Neuronal stem cell (in vitro differentiated cells): ENCODE measurements around the gene RNF146.

ENCODE experiments used
- DNase-seq: peaks from one replicate; pipeline ENCODE4 v3.0.0-alpha.2; 2013; ENCODE audit warnings: low spot score
- H2AFZ ChIP-seq: one replicate; pipeline ENCODE4 v1.6.1; 2013; ENCODE audit warnings: mild to moderate bottlenecking, low read length, inconsistent platforms
- H2AK5ac ChIP-seq: 2 replicates; pipeline ENCODE4 v1.6.1; 2013; ENCODE audit warnings: low read depth, mild to moderate bottlenecking, inconsistent platforms, low read length, moderate library complexity, mixed read lengths
- H2BK120ac ChIP-seq: 2 replicates; pipeline ENCODE4 v1.6.1; 2013; ENCODE audit warnings: low read depth, mild to moderate bottlenecking, inconsistent platforms, low read length, moderate library complexity, mixed read lengths
- H2BK12ac ChIP-seq: one replicate; pipeline ENCODE4 v1.6.1; 2013; ENCODE audit warnings: low read length, inconsistent platforms
- H2BK15ac ChIP-seq: 2 replicates; pipeline ENCODE4 v1.6.1; 2013; ENCODE audit warnings: mild to moderate bottlenecking, low read length, inconsistent platforms, mixed read lengths
- H2BK5ac ChIP-seq: one replicate; pipeline ENCODE4 v1.6.1; 2013; ENCODE audit warnings: inconsistent platforms, mild to moderate bottlenecking, low read length, moderate library complexity
- H3K14ac ChIP-seq: one replicate; pipeline ENCODE4 v1.6.1; 2013; ENCODE audit warnings: low read length, inconsistent platforms
- H3K18ac ChIP-seq: 2 replicates; pipeline ENCODE4 v1.6.1; 2013; ENCODE audit warnings: low read length, inconsistent platforms
- H3K23ac ChIP-seq: 2 replicates; pipeline ENCODE4 v1.6.1; 2013; ENCODE audit warnings: low read depth, mild to moderate bottlenecking, mixed read lengths, low read length, inconsistent platforms; ENCODE audit not compliant: poor library complexity
- H3K27ac ChIP-seq: replicated peaks from 3 replicates; pipeline ENCODE4 v1.5.1; 2013; ENCODE audit warnings: low read length, inconsistent platforms
- H3K27me3 ChIP-seq, 3 experiments: 2 replicates each; pipeline ENCODE4 v1.6.1; 2013; ENCODE audit warnings: low read length in 3 of 3, mild to moderate bottlenecking in 2 of 3, inconsistent platforms in 1 of 3, low read depth in 1 of 3, mixed read lengths in 1 of 3, moderate library complexity in 1 of 3; ENCODE audit not compliant: control insufficient read depth in 3 of 3, insufficient read depth in 3 of 3
- H3K36me3 ChIP-seq, 2 donors: replicated peaks in 1 of 2; 2 replicates each; pipeline ENCODE4 v1.6.1; 2013; ENCODE audit warnings: low read length in 2 of 2; ENCODE audit not compliant: control insufficient read depth in 2 of 2, insufficient read depth in 2 of 2
- H3K4ac ChIP-seq: 2 replicates; pipeline ENCODE4 v1.6.1; 2013; ENCODE audit warnings: inconsistent platforms, mild to moderate bottlenecking, low read length, moderate library complexity
- H3K4me1 ChIP-seq, 2 donors: 1 replicate in 1 of 2; 2 replicates in 1 of 2; pipeline ENCODE4 v1.6.1; 2013; ENCODE audit warnings: low read length in 2 of 2, low read depth in 1 of 2; ENCODE audit not compliant: control insufficient read depth in 2 of 2, insufficient read depth in 1 of 2
- H3K4me2 ChIP-seq: one replicate; pipeline ENCODE4 v1.6.1; 2013; ENCODE audit warnings: mild to moderate bottlenecking, low read length, inconsistent platforms; ENCODE audit not compliant: insufficient read depth, poor library complexity, severe bottlenecking
- H3K4me3 ChIP-seq, 2 donors: 2 replicates each; pipeline ENCODE4 v1.5.1; 2013; ENCODE audit warnings: low read length in 2 of 2, mild to moderate bottlenecking in 2 of 2, inconsistent platforms in 1 of 2, moderate library complexity in 1 of 2
- H3K79me1 ChIP-seq: one replicate; pipeline ENCODE4 v1.6.1; 2013; ENCODE audit warnings: low read depth, mild to moderate bottlenecking, inconsistent platforms, low read length, moderate library complexity
- H3K9ac ChIP-seq: one replicate; pipeline ENCODE4 v1.6.1; 2013; ENCODE audit warnings: mild to moderate bottlenecking, low read depth, low read length, inconsistent platforms; ENCODE audit not compliant: poor library complexity
- H3K9me3 ChIP-seq, 2 donors: replicated peaks in 1 of 2; 2 replicates each; pipeline versions ENCODE3 to v1.6.1; 2013; ENCODE audit warnings: low read length in 2 of 2, mild to moderate bottlenecking in 2 of 2, inconsistent platforms in 1 of 2, low read depth in 1 of 2, mixed read lengths in 1 of 2, moderate library complexity in 1 of 2; ENCODE audit not compliant: control insufficient read depth in 2 of 2, insufficient read depth in 1 of 2
- H4K8ac ChIP-seq: one replicate; pipeline ENCODE4 v1.6.1; 2013; ENCODE audit warnings: low read depth, mild to moderate bottlenecking, inconsistent platforms, low read length, moderate library complexity
- H4K91ac ChIP-seq: one replicate; pipeline ENCODE4 v1.6.1; 2013; ENCODE audit warnings: low read length, low read depth, mild to moderate bottlenecking, inconsistent platforms; ENCODE audit not compliant: poor library complexity
- WGBS, 2 donors: extraction: QIAGEN DNeasy Blood & Tissue Kit; methylation state at CpG; one replicate each; pipeline ENCODE4 v1.1.7; 2013; ENCODE audit warnings: missing lambda C conversion rate in 2 of 2, mixed read lengths in 1 of 2; ENCODE audit not compliant: insufficient read length in 2 of 2, insufficient replicate concordance in 1 of 2; ENCODE audit errors: extremely low coverage in 2 of 2; 5-methylcytosine and 5-hydroxymethylcytosine counted together

The RNF146 gene

DNA sequence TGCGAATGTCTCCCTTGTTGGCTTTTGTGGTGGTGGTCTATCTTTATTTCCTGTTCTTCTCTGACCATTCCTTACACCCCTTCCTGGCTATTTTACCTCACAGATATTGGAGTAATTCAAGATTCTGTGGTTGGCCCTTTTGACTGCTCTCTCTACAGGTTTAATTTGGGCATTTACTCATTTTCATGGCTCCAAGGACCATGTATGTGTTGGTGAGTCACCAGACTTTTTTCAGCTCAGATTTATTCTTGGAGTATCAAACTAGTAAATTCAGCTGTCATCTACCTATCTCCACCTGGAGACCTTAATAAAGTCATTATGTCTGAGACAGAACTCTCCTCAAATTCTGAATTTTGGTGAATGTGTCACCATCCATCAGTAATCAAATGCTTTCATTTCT, 15.5 kb downstream of the RNF146 start:
- no peak overlapping the region for H3K14ac ChIP-seq
- no peaks in the 10 kb centered on the region for H3K4me1 ChIP-seq
- no peaks in the 10 kb centered on the region for H3K27me3 ChIP-seq
- no peak overlapping the region for H3K4me3 ChIP-seq
- H2AK5ac ChIP-seq = no peak overlapping the region
- H3K18ac ChIP-seq = no peak overlapping the region
- H3K36me3 ChIP-seq = peaks cover 11 to 81% of the 10 kb centered on the region in 2 donors
- no peak overlapping the region for H3K23ac ChIP-seq
- no peak overlapping the region for H4K91ac ChIP-seq
- no peak overlapping the region for H2BK120ac ChIP-seq
- no peak overlapping the region for H3K4ac ChIP-seq
- H2BK15ac ChIP-seq = no peak overlapping the region
- no peak for DNase-seq
- no peak overlapping the region for H2BK5ac ChIP-seq
- no peak overlapping the region for H4K8ac ChIP-seq
- H3K79me1 ChIP-seq = no peaks in the 10 kb centered on the region
- no peak overlapping the region for H3K4me2 ChIP-seq
- no peaks in the 10 kb centered on the region for H3K9me3 ChIP-seq
- no peak overlapping the region for H2BK12ac ChIP-seq
- H3K27ac ChIP-seq = no peak overlapping the region
- WGBS, 2 donors = no CpG with 5 or more reads among the region's 1 CpG
- H2AFZ ChIP-seq = no peak overlapping the region
- no peak overlapping the region for H3K9ac ChIP-seq

DNA sequence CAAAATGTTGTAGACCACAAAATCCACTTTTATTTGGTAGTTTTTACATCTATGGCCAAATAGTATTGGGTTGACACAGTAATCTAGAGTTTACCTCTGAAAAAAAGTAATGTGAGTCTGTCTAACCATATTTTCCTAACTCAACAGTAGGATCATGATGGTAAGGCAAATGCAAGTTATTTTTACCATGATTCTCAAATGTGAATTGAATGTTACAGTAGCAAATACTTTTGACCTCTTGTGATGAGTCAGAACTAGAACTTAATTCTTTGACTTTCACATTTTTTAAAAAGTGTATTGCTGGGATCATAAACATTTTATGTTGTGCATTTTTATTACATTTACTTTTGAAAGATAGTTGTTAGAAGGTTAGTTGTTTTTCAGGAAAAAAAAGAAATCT, 22.0 kb downstream of the RNF146 start:
- H3K23ac ChIP-seq = no peak overlapping the region
- H3K4me3 ChIP-seq = no peak overlapping the region
- H3K18ac ChIP-seq = no peak overlapping the region
- H3K4ac ChIP-seq = no peak overlapping the region
- no peak overlapping the region for H3K4me2 ChIP-seq
- H3K27ac ChIP-seq = no peak overlapping the region
- H3K79me1 ChIP-seq = no peaks in the 10 kb centered on the region
- H3K4me1 ChIP-seq = no peaks in the 10 kb centered on the region
- H3K36me3 ChIP-seq = peaks cover 11 to 100% of the 10 kb centered on the region in 2 donors
- H2AFZ ChIP-seq = no peak overlapping the region
- no peak overlapping the region for H4K91ac ChIP-seq
- no peak overlapping the region for H2BK5ac ChIP-seq
- no peak overlapping the region for H3K14ac ChIP-seq
- DNase-seq = no peak
- H2BK12ac ChIP-seq = no peak overlapping the region
- H2AK5ac ChIP-seq = no peak overlapping the region
- H2BK120ac ChIP-seq = no peak overlapping the region
- no peak overlapping the region for H2BK15ac ChIP-seq
- no peaks in the 10 kb centered on the region for H3K27me3 ChIP-seq
- no peak overlapping the region for H3K9ac ChIP-seq
- H4K8ac ChIP-seq = no peak overlapping the region
- no peaks in the 10 kb centered on the region for H3K9me3 ChIP-seq

DNA sequence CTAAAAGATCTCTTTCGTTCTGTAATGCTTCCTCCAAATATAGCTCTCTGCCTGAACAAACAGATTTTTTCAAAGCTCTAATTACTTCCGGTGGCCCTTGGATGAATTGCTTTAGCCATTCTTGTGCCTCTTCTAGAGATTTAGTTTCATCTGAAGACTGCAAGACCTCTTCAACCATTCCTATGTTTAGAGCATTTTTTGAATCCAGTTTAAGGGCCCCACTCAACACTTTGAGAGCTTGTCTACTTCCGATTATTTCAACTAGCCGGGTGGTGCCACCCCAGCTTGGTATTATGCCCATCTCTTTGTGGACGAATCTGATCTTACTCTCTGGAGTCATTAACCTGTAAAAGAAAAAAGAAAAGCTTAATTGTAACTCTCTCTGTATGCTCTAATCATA, 23.3 kb downstream of the RNF146 start:
- Histone ChIP-seq H3K36me3 (peaks cover 11 to 99% of the 10 kb centered on the region in 2 donors), H4K8ac (no peak overlapping the region), H2BK12ac (no peak overlapping the region), H2AFZ (no peak overlapping the region), H2BK120ac (no peak overlapping the region), H2AK5ac (no peak overlapping the region), H3K23ac (no peak overlapping the region), H3K27me3 (no peaks in the 10 kb centered on the region), H4K91ac (no peak overlapping the region), H3K9me3 (no peaks in the 10 kb centered on the region), H3K27ac (no peak overlapping the region), H3K4me3 (no peak overlapping the region), H3K4me2 (no peak overlapping the region), H2BK15ac (no peak overlapping the region), H3K18ac (no peak overlapping the region), H3K14ac (no peak overlapping the region), H3K9ac (no peak overlapping the region), H3K4ac (no peak overlapping the region), H2BK5ac (no peak overlapping the region), H3K4me1 (no peaks in the 10 kb centered on the region), H3K79me1 (no peaks in the 10 kb centered on the region)
- no peak for DNase-seq
- no CpG with 5 or more reads among the region's 5 CpGs for WGBS, 2 donors

DNA sequence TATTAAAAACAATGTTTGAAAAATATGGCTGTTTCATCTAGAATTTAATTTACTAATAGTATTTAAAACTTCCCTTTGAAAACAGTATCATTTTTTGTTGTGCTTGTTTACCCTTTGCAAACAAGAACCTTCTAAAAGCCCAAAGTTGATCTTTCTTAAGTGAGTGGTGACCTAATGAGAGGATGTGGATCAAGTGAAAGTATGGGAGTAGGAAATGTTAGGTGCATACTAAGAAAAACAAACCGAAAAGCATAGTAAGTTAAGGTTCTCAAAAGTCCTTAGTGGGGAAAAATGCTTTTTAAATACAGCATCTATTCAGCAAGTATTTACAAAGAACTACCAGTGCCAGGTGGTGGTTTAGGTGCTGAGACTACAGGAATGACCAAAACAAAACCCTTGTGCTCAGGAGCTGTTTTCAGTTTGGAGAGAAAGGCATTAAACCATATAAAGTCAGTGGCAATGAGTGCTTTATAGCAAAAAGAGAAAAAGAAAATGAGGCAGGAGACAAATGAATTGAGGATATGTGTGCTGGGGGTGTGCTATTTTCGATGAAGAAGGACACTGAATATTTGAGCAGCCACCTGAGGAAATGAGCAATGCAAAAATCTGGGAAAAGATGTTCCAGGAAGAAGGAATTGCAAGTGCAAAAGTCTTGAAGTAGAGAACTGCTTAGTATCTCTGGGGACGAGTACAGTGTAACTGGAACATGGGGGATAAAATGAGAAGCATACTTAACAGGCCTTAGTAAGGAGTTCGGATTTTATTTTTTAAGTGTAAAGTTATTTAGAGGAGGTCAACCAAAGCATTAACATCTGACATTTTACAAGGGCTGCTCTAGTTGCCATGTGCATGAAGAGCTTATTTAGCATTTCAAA, 24.0 kb downstream of the RNF146 start:
- no CpG with 5 or more reads among the region's 4 CpGs for WGBS, 2 donors

More for the DNA sequence above, 24.0 kb downstream of the RNF146 start:
- no peak overlapping the region for H4K8ac ChIP-seq
- H3K4ac ChIP-seq = no peak overlapping the region
- H3K18ac ChIP-seq = no peak overlapping the region
- no peak overlapping the region for H2BK15ac ChIP-seq
- no peak overlapping the region for H2BK12ac ChIP-seq
- H3K27me3 ChIP-seq = no peaks in the 10 kb centered on the region
- H3K4me1 ChIP-seq = no peaks in the 10 kb centered on the region
- no peak overlapping the region for H3K4me3 ChIP-seq
- H2BK120ac ChIP-seq = no peak overlapping the region
- no peak overlapping the region for H2AK5ac ChIP-seq
- no peak overlapping the region for H2BK5ac ChIP-seq
- no peak overlapping the region for H3K4me2 ChIP-seq
- no peak overlapping the region for H3K27ac ChIP-seq
- H3K14ac ChIP-seq = no peak overlapping the region
- H3K9me3 ChIP-seq = no peaks in the 10 kb centered on the region
- no peak overlapping the region for H4K91ac ChIP-seq
- H3K9ac ChIP-seq = no peak overlapping the region
- peaks cover 11 to 98% of the 10 kb centered on the region in 2 donors for H3K36me3 ChIP-seq
- DNase-seq = no peak
- H3K79me1 ChIP-seq = no peaks in the 10 kb centered on the region
- H3K23ac ChIP-seq = no peak overlapping the region
- no peak overlapping the region for H2AFZ ChIP-seq
